ENCODE results near the gene SLC35B4.

GRCh38 chr7:134293002-134293740, 23.6 kb downstream of the SLC35B4 start:
- no peak for TF ChIP-seq SP1 (IDR thresholded peaks at IDR 0.05; ENCODE audit: low read depth)
- TF ChIP-seq CTCF (IDR thresholded peaks at IDR 0.05 in 2 of 3, conservative IDR thresholded peaks at IDR 0.05 in 1 of 3; ENCODE audit: borderline replicate concordance in 1 of 3, insufficient read depth in 1 of 3, low read depth in 2 of 3, low read length in 2 of 3), result no peak
- TF ChIP-seq POLR2AphosphoS5 (IDR thresholded peaks at IDR 0.05; ENCODE audit: low read depth, low read length), result no peak
- TF ChIP-seq YY1 (IDR thresholded peaks at IDR 0.05; ENCODE audit: extremely low read depth, insufficient replicate concordance, low read depth, low read length), result no peak
- TF ChIP-seq EZH2phosphoT487 (IDR thresholded peaks at IDR 0.05; ENCODE audit: borderline replicate concordance), result no peak
- no peak for TF ChIP-seq REST (IDR thresholded peaks at IDR 0.05; ENCODE audit: low read depth)
- no peak for TF ChIP-seq CEBPB (IDR thresholded peaks at IDR 0.05; ENCODE audit: low read depth)
- TF ChIP-seq EZH2 (IDR thresholded peaks at IDR 0.05), result no peak
- TF ChIP-seq ELF1 (IDR thresholded peaks at IDR 0.05; ENCODE audit: borderline replicate concordance, low read depth), result no peak

All from HCT116 (cell line).